AG04449 (cell line): Measurements from ENCODE around the gene TRHDE.

Experiments
- CTCF ChIA-PET: fragments of 350-600 bp; formaldehyde crosslinking; extraction: SDS; loops from one replicate; lab custom pipeline; 2021; ENCODE audit warnings: antibody characterized with exemption; lab: Yijun Ruan, JAX
- POLR2A ChIA-PET: fragments of 400-600, 350-600 bp; formaldehyde crosslinking; extraction: SDS; loops from one replicate; lab custom pipeline; 2020; ENCODE audit warnings: antibody characterized with exemption, inconsistent platforms; lab: Yijun Ruan, JAX
- DNase-seq: peaks from one replicate; pipeline ENCODE4 v3.0.0-alpha.2; 2010; ENCODE audit warnings: low read depth, low spot score
- H3K4me3 ChIP-seq: 2 replicates; pipeline ENCODE4 v1.5.1; 2011; ENCODE audit warnings: low read depth, mild to moderate bottlenecking, control low read depth, low read length
- TF ChIP-seq, protein P1 (sequence below): IDR thresholded peaks from one replicate; pipeline ENCODE4 v1.5.1; 2011; ENCODE audit warnings: mild to moderate bottlenecking, moderate library complexity, low read length, control low read depth, inconsistent platforms; ENCODE audit not compliant: insufficient read depth; ENCODE audit errors: missing control alignments

The TRHDE gene

GRCh38 chr12:72236071-72236705 lies 36.0 kb upstream of the TRHDE start:
- TF ChIP-seq, protein P1, sequence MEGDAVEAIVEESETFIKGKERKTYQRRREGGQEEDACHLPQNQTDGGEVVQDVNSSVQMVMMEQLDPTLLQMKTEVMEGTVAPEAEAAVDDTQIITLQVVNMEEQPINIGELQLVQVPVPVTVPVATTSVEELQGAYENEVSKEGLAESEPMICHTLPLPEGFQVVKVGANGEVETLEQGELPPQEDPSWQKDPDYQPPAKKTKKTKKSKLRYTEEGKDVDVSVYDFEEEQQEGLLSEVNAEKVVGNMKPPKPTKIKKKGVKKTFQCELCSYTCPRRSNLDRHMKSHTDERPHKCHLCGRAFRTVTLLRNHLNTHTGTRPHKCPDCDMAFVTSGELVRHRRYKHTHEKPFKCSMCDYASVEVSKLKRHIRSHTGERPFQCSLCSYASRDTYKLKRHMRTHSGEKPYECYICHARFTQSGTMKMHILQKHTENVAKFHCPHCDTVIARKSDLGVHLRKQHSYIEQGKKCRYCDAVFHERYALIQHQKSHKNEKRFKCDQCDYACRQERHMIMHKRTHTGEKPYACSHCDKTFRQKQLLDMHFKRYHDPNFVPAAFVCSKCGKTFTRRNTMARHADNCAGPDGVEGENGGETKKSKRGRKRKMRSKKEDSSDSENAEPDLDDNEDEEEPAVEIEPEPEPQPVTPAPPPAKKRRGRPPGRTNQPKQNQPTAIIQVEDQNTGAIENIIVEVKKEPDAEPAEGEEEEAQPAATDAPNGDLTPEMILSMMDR = no peak
- ChIA-PET CTCF (interaction anchor here (1.4 kb wide), 1 partner anchor 36 kb away, joined by 4 read pairs; the partner anchor contains the start of gene TRHDE), POLR2A (no interaction called here)
- no peak overlapping the region for H3K4me3 ChIP-seq
- no peak for DNase-seq

GRCh38 chr12:72241552-72241951 lies 30.6 kb upstream of the TRHDE start:
- CTCF ChIA-PET = no interaction called here
- POLR2A ChIA-PET = no interaction called here
- no peak overlapping the region for H3K4me3 ChIP-seq
- no peak for DNase-seq
- TF ChIP-seq, protein P1 = no peak

DNA sequence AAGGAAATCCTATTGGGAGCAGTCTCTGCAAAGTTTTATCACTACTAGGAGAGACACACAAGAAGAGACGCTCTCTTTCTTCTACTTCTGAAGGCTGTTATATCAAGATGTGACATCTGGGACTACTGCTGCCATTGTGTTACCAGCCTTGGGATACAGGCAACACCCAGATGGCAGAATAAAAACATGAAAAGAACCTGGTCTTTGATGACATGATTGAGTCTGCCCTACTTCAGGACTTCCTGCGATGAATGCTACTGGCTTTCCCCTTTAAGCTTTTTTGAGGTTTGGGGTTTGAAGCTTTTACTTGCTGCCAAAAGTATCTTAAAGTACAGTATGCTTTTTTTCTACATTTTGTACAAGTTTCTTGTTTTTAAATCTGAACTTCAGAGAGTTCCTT lies 29.2 kb upstream of the TRHDE start:
- ChIA-PET CTCF (interaction anchor here (1.0 to 2.1 kb wide), 2 partner anchors 13 to 22 kb away, joined by 3 to 7 read pairs; no protein-coding TSS in a partner anchor), POLR2A (no interaction called here)
- DNase-seq = no peak
- H3K4me3 ChIP-seq = no peak overlapping the region
- TF ChIP-seq, protein P1 = no peak

DNA sequence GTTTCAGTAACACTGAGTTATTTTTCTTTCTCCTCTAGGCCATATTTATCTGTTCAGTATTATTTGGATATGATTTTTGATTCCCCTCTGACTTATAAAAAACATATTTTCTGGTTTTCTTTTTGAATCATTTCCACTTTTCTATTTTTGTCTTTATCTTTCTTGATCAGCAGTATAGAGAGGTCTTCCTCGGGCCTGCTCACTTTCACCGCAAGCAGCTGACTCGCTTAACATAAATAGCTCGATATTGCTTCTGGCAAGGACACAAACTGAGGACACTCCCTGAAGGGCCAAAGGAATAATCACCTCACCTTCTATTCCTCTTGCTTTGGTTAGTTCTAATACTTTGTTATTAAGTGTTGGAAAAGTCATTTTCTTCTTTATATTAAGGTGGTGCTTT lies 25.8 kb upstream of the TRHDE start:
- ChIA-PET CTCF (interaction anchor here (1.0 to 1.4 kb wide), 2 partner anchors 12 to 17 kb away, joined by 3 to 4 read pairs; no protein-coding TSS in a partner anchor), POLR2A (no interaction called here)
- DNase-seq = no peak
- H3K4me3 ChIP-seq = no peak overlapping the region
- TF ChIP-seq, protein P1 = no peak

DNA sequence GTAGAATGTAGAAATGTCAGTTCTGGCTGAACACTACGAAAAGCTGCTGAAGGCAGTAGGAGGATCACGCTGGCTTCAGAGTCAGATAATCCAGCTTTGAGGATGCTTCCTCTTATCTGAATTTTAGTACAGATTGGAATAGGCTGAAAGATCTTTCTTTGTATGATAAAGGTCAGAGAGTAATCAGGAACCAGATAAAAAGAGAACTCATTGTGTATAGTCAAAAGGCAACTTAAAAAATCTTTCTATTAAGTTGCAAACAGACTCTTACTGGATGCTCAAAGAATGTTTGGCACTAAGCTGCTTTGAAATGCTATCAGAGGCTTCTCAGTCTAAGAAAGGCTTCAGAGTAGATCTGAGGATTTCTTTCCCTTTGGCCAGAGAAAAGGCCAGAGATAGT lies 21.8 kb upstream of the TRHDE start:
- TF ChIP-seq, protein P1 = no peak
- H3K4me3 ChIP-seq = no peak overlapping the region
- POLR2A ChIA-PET = no interaction called here
- CTCF ChIA-PET = no interaction called here
- DNase-seq = no peak

DNA sequence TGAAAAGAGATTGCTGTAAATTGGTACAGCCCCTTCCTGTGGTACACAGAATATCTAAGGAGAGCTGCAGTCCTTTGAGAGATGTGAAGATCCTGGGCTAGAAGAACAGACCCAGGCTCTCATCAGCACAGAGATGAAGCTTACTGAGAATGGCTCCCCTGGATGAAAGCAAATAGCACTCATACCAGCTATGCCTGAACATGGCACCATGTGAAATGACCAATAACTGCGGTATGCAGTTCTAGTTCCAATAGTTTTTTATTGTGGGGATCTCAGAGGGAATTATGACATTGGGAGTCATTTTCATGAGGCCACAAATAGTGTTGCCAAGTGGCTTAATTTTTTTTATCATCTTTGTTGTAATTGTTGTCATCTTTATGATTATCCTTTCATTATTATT lies 15.4 kb upstream of the TRHDE start:
- CTCF ChIA-PET = interaction anchor here (3.7 kb wide), 1 partner anchor 9 kb away, joined by 29 read pairs; no protein-coding TSS in a partner anchor
- POLR2A ChIA-PET = no interaction called here
- DNase-seq = no peak
- TF ChIP-seq, protein P1 = no peak
- H3K4me3 ChIP-seq = no peak overlapping the region
